ENCODE data around the gene ZNF716.

GRCh38 chr7:57443567-57443966 lies 6.4 kb upstream of the ZNF716 start:
- TF ChIP-seq CTCF (IDR thresholded peaks at IDR 0.05) (no peak), POLR2A (IDR thresholded peaks at IDR 0.05) (no peak)

Data from Peyer's patch (tissue), 4 donors.